Fibroblast of lung (primary cell): ENCODE data around the gene COX5B. TPM values are rescaled to one million over a fixed set of nuclear protein-coding genes. Genes with fewer than 3 reads are reported as not detected.
"Not testable (repeated sequence)": the region's sequence is repeated elsewhere in the genome, so short reads cannot be mapped to it uniquely, and the experiment has no call there.

Experiments used
- DNase-seq, 2 donors: peaks; one replicate each; pipeline versions ENCODE4 v3.0.0 to v3.0.0-alpha.2; 2010; ENCODE audit warnings: low read depth in 2 of 2
- H2AFZ ChIP-seq: 2 replicates; pipeline ENCODE4 v1.5.1; 2012; ENCODE audit warnings: low read length, control low read depth, inconsistent platforms
- H3K27ac ChIP-seq: 2 replicates; pipeline ENCODE4 v1.5.1; 2011; ENCODE audit warnings: low read length, control low read depth; ENCODE audit not compliant: insufficient read depth
- H3K27me3 ChIP-seq: 2 replicates; pipeline ENCODE4 v1.5.1; 2011; ENCODE audit warnings: mild to moderate bottlenecking, low read length; ENCODE audit not compliant: control insufficient read depth, insufficient read depth
- H3K36me3 ChIP-seq: 2 replicates; pipeline ENCODE4 v1.5.1; 2011; ENCODE audit warnings: low read length; ENCODE audit not compliant: control insufficient read depth, insufficient read depth
- H3K4me1 ChIP-seq: 2 replicates; pipeline ENCODE4 v1.5.1; 2011; ENCODE audit warnings: low read length; ENCODE audit not compliant: control insufficient read depth, insufficient read depth; ENCODE audit errors: extremely low read depth
- H3K4me2 ChIP-seq: 2 replicates; pipeline ENCODE4 v1.5.1; 2011; ENCODE audit warnings: low read length, control low read depth; ENCODE audit not compliant: insufficient read depth; ENCODE audit errors: extremely low read depth
- H3K4me3 ChIP-seq, 4 experiments: fragments of 200-600 bp in 1 of 4; sonication (generic) in 1 of 4; replicated peaks in 1 of 4; 2 replicates each; pipeline ENCODE4 v1.5.1; 2011 to 2016; ENCODE audit warnings: low read length in 4 of 4, low read depth in 3 of 4, mild to moderate bottlenecking in 3 of 4, control low read depth in 2 of 4, inconsistent platforms in 1 of 4, mixed read lengths in 1 of 4; ENCODE audit not compliant: insufficient read depth in 1 of 4; ENCODE audit errors: control extremely low read depth in 1 of 4
- H3K79me2 ChIP-seq: 2 replicates; pipeline ENCODE4 v1.5.1; 2012; ENCODE audit warnings: mild to moderate bottlenecking, low read length, inconsistent platforms; ENCODE audit not compliant: control insufficient read depth, insufficient read depth
- H3K9ac ChIP-seq: 2 replicates; pipeline ENCODE4 v1.5.1; 2011; ENCODE audit warnings: mild to moderate bottlenecking, low read length, control low read depth; ENCODE audit not compliant: insufficient read depth
- H3K9me3 ChIP-seq: 2 replicates; pipeline ENCODE4 v1.5.1; 2012; ENCODE audit warnings: low read depth, low read length; ENCODE audit not compliant: control insufficient read depth, insufficient read depth
- H4K20me1 ChIP-seq: 2 replicates; pipeline ENCODE4 v1.5.1; 2011; ENCODE audit warnings: low read length; ENCODE audit not compliant: control insufficient read depth, insufficient read depth; ENCODE audit errors: extremely low read depth
- EZH2 ChIP-seq: IDR thresholded peaks from 2 replicates; pipeline ENCODE4 v1.5.1; 2012; ENCODE audit warnings: low read length, control low read depth, mild to moderate bottlenecking; ENCODE audit errors: missing control alignments
- polyA minus RNA-seq: library from RNA; depleted of rRNA, polyadenylated mRNA; stranded (reverse); fragments of >200 nt; gene quantifications from 2 replicates; pipeline ENCODE4 v1.2.3, GENCODE V29; 2011; ENCODE audit warnings: low replicate concordance
- polyA plus RNA-seq, 2 donors: library from polyadenylated mRNA; depleted of rRNA in 1 of 2; stranded (reverse) in 1 of 2; unstranded in 1 of 2; fragments of >200 nt; gene quantifications; 2 replicates each; pipeline ENCODE4 v1.2.1, GENCODE V29; 2011 to 2012; ENCODE audit warnings: missing spikeins in 1 of 2
- total RNA-seq: library from RNA; depleted of rRNA; stranded (reverse); fragments of >200 nt; gene quantifications from 2 replicates; pipeline ENCODE4 v1.2.1, GENCODE V29; 2014
- TF ChIP-seq, protein P1 (sequence below), 2 donors: IDR thresholded peaks in 1 of 2; conservative IDR thresholded peaks in 1 of 2; 1 replicate in 1 of 2; 2 replicates in 1 of 2; pipeline ENCODE4 v1.5.1; 2011 to 2012; ENCODE audit warnings: low read length in 2 of 2, control low read depth in 1 of 2, inconsistent platforms in 1 of 2, low read depth in 1 of 2, mild to moderate bottlenecking in 1 of 2

Gene COX5B, protein sequence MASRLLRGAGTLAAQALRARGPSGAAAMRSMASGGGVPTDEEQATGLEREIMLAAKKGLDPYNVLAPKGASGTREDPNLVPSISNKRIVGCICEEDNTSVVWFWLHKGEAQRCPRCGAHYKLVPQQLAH
- 381 and 460 TPM in 2 replicates for total RNA-seq
- 241 and 257 TPM in 2 replicates for polyA plus RNA-seq
- polyA plus RNA-seq (2012) = 297 and 334 TPM in 2 replicates
- polyA minus RNA-seq = 35.5 and 37.2 TPM in 2 replicates

DNA sequence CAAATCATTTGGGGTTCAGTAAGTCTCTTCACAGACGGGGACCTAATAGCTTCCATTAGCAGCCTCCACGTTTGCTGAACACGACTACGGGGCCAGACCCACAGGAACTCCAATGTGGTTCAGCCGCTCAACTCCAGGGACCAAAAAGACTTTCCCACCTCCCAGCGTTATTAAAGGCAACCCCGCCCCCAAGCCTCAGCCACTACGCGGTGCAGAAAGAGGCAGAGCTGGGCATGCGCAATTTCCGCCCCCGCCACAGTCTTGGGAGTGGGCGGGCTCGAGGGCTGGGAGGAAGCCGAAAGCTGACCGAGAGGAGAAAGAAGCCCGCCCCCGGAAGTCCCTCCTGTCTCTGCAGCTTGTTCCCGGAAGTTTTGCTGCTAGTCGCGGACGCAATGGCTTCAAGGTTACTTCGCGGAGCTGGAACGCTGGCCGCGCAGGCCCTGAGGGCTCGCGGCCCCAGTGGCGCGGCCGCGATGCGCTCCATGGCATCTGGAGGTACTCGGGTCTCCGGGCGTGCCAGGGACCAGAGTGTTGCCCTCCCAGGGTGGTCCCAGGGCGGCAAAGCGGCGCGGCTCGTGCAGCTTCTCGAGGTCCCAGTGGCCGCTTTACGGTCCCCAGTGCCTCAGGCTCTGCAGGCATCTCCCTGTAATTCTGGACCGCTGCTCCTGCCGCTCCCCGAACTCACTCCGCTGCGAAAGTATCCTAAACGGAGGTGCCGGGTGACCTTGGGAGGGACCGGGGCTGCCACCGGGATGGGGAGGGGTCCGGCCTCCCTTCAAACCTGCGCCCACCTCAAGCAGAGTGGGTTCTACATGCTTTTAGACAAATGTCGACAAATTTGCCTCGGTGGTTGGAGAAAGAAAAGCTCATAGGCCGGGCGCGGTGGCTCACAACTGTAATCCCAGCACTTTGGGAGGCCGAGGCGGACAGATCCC lies at the start of gene COX5B:
Gene COX5B, plus strand, starts transcription at position 368 of the 935 bp plus-strand sequence. Its CDS starts 25 bp downstream, at position 393.
- Histone ChIP-seq H3K79me2 (peaks cover 7% of the 10 kb centered on the region), H3K4me1 (no peaks in the 10 kb centered on the region), H3K9me3 (no peaks in the 10 kb centered on the region), H4K20me1 (no peaks in the 10 kb centered on the region), H3K36me3 (peaks cover 5% of the 10 kb centered on the region), H3K27ac (peak within 1 kb of the TSS; percentile 74), H2AFZ (peak within 1 kb of the TSS; percentile 51), H3K4me2 (peak within 1 kb of the TSS; percentile 93), H3K4me3 (peak within 1 kb of the TSS; percentile 61 to 97 (median 77)), H3K27me3 (no peaks in the 10 kb centered on the region), H3K9ac (peak within 1 kb of the TSS; percentile 75)
- no peak for TF ChIP-seq EZH2
- TF ChIP-seq, protein P1, sequence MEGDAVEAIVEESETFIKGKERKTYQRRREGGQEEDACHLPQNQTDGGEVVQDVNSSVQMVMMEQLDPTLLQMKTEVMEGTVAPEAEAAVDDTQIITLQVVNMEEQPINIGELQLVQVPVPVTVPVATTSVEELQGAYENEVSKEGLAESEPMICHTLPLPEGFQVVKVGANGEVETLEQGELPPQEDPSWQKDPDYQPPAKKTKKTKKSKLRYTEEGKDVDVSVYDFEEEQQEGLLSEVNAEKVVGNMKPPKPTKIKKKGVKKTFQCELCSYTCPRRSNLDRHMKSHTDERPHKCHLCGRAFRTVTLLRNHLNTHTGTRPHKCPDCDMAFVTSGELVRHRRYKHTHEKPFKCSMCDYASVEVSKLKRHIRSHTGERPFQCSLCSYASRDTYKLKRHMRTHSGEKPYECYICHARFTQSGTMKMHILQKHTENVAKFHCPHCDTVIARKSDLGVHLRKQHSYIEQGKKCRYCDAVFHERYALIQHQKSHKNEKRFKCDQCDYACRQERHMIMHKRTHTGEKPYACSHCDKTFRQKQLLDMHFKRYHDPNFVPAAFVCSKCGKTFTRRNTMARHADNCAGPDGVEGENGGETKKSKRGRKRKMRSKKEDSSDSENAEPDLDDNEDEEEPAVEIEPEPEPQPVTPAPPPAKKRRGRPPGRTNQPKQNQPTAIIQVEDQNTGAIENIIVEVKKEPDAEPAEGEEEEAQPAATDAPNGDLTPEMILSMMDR (conservative IDR thresholded peaks at IDR 0.05 in 1 of 2, IDR thresholded peaks at IDR 0.05 in 1 of 2; ENCODE audit: low read depth in 1 of 2, low read length in 2 of 2) = no peak
- DNase-seq = peak; percentile 95 to 96

DNA sequence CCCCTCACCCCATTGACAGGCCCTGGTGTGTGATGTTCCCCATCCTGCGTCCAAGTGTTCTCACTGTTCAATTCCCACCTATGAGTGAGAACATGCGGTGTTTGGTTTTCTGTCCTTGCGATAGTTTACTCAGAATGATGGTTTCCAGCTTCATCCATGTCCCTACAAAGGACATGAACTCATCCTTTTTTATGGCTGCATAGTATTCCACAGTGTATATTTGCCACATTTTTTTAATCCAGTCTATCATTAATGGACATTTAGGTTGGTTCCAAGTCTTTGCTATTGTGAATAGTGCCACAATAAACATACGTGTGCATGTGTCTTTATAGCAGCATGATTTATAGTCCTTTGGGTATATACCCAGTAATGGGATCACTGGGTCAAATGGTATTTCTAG lies 49.7 kb upstream of the COX5B start:
- not testable (repeated sequence) for H2AFZ ChIP-seq, H3K79me2 ChIP-seq, H3K27me3 ChIP-seq, H3K9me3 ChIP-seq, H3K27ac ChIP-seq, H3K4me1 ChIP-seq, H3K4me2 ChIP-seq, H3K9ac ChIP-seq, DNase-seq, H3K4me3 ChIP-seq, H3K36me3 ChIP-seq, H4K20me1 ChIP-seq

DNA sequence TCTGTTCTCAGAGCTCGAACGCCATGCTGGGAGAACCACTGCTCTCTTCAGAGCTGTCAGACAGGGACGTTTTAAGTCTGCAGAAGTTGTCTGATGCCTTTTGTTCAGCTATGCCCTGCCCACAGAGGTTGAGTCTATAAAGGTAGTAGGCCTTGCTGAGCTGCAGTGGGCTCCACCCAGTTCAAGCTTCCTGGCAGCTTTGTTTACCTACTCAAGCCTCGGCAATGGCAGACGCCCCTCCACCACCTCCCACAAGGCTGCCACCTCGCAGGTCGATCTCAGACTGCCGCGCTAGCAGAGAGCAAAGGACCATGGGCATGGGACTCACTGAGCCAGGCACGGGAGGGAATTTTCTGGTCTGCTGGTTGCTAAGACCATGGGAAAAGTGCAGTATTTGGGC lies 44.3 kb upstream of the COX5B start:
- not testable (repeated sequence) for H3K4me2 ChIP-seq, H3K27ac ChIP-seq, H3K9me3 ChIP-seq, H3K36me3 ChIP-seq, H3K9ac ChIP-seq, DNase-seq, H3K4me3 ChIP-seq, H3K27me3 ChIP-seq, H3K79me2 ChIP-seq, H3K4me1 ChIP-seq, H2AFZ ChIP-seq, H4K20me1 ChIP-seq

DNA sequence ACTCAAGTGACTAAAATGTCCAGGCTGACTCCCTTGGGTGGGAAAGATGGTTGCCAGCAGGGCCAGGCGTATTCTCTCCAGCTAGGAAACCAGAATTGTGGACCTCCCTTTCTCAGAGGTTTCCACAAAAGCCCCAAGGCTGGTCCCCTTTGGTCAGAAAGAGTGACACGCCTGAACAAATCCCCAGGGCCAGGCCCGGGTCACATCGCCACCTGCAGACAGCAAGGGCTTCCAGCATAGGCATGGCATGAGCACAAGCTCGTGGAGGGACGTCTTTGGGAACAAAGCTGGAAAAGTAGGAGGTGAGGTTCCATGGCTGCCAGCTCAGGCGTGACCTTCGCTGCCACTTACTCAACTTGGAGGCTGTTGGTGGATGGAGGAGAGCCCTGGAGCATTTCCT lies 40.8 kb upstream of the COX5B start:
- not testable (repeated sequence) for H3K79me2 ChIP-seq, H3K4me3 ChIP-seq, H3K9ac ChIP-seq, H3K4me2 ChIP-seq, H2AFZ ChIP-seq, H3K27ac ChIP-seq, H3K36me3 ChIP-seq, H3K27me3 ChIP-seq, H4K20me1 ChIP-seq, DNase-seq, H3K4me1 ChIP-seq, H3K9me3 ChIP-seq

DNA sequence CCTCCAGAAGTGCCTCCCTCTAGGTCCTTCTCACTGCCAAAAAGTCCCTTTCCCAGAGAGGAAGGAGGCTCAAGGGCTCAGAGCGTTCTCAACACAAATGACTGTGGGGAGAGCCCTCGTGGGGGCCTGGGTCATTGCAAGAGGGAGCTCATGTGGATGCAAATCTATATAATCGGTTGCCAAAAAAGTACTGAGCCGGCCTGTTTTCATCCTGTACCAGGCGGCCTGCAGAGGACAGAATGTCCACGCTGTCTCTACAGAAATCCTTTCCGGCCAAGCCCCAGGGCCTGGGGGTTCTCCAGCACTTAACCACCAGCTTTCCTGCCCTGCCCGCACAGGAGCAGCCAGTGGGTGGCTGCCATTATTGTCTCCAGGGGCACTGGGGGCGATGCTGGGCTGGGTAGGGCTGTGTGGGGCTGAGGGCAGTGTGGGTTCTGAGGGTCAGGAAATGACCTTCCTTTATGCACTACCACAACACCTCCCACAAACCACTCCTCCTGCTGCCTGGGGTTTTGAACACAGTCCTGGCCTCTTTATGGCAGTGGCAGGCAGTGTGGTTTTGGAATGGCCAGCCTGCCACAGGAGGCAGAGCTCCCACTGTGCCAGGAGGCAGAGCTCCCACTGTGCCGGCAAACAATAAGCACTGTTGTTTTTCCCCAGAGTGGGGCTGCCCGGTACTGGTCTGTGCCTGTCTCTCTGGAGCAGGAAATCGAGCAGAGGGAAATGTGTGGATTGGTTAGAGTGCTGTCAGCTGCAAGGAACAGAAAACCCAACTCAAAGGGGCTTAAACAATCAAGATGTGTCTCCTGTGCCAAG lies 40.1 kb upstream of the COX5B start:
- not testable (repeated sequence) for H3K9me3 ChIP-seq, H2AFZ ChIP-seq, H3K4me1 ChIP-seq, H3K27ac ChIP-seq, H3K9ac ChIP-seq, H3K4me3 ChIP-seq, H3K27me3 ChIP-seq, DNase-seq, H3K79me2 ChIP-seq, H3K36me3 ChIP-seq, H4K20me1 ChIP-seq, H3K4me2 ChIP-seq
